ENCODE measurements around the gene LHFPL3. TPM values are rescaled to one million over a fixed set of nuclear protein-coding genes. Genes with fewer than 3 reads are reported as not detected.

Gene LHFPL3
- total RNA-seq, 4 donors from 2014 or later: not detected

- no peak for DNase-seq (ENCODE audit: extremely low spot score)
- intact Hi-C loops (cut with DNase I): no loop called here
- Histone ChIP-seq H3K36me3 (no peaks in the 10 kb centered on the region), H3K27me3 (peaks cover 0 to 22% (median 0%) of the 10 kb centered on the region in 4 donors), H3K27ac (replicated peaks in 1 of 4) (no peak overlapping the region), H3K4me1 (no peaks in the 10 kb centered on the region), H3K4me3 (no peak overlapping the region), H3K9me3 (no peaks in the 10 kb centered on the region)
- TF ChIP-seq EP300 (IDR thresholded peaks at IDR 0.05) (no peak), CTCF (IDR thresholded peaks at IDR 0.05) (no peak), POLR2AphosphoS5 (IDR thresholded peaks at IDR 0.05) (no peak), POLR2A (IDR thresholded peaks at IDR 0.05; ENCODE audit: low read depth) (no peak)
- WGBS: 56% methylated on average over 4 of the region's 4 CpGs
These were observed 508.6 kb downstream of the LHFPL3 start for GRCh38 chr7:104836976-104837375.

GRCh38 chr7:104838537-104839299 is 510.3 kb downstream of the LHFPL3 start:
- no peak for TF ChIP-seq CTCF (IDR thresholded peaks at IDR 0.05)
- no peak for TF ChIP-seq POLR2AphosphoS5 (IDR thresholded peaks at IDR 0.05)
- no peak for TF ChIP-seq POLR2A (IDR thresholded peaks at IDR 0.05; ENCODE audit: low read depth)
- TF ChIP-seq EP300 (IDR thresholded peaks at IDR 0.05): no peak
- H3K27ac ChIP-seq (replicated peaks in 1 of 4): no peak overlapping the region
- no peaks in the 10 kb centered on the region for H3K36me3 ChIP-seq
- peaks cover 0 to 26% (median under 1%) of the 10 kb centered on the region in 4 donors for H3K27me3 ChIP-seq
- H3K9me3 ChIP-seq: no peaks in the 10 kb centered on the region
- WGBS: 23% methylated on average over 3 of the region's 3 CpGs
- intact Hi-C loops (cut with DNase I): no loop called here
- no peaks in the 10 kb centered on the region for H3K4me1 ChIP-seq
- DNase-seq (ENCODE audit: extremely low spot score): no peak
- H3K4me3 ChIP-seq: no peak overlapping the region

- Histone ChIP-seq H3K27me3 (peaks cover 0 to 28% (median 2%) of the 10 kb centered on the region in 4 donors), H3K9me3 (no peaks in the 10 kb centered on the region), H3K4me3 (no peak overlapping the region), H3K27ac (replicated peaks in 1 of 4) (no peak overlapping the region), H3K4me1 (no peaks in the 10 kb centered on the region), H3K36me3 (no peaks in the 10 kb centered on the region)
- DNase-seq (ENCODE audit: extremely low spot score): no peak
- intact Hi-C loops (cut with DNase I): no loop called here
- TF ChIP-seq POLR2A (IDR thresholded peaks at IDR 0.05; ENCODE audit: low read depth) (no peak), POLR2AphosphoS5 (IDR thresholded peaks at IDR 0.05) (no peak), EP300 (IDR thresholded peaks at IDR 0.05) (no peak), CTCF (IDR thresholded peaks at IDR 0.05) (no peak)
These were observed 511.4 kb downstream of the LHFPL3 start for GRCh38 chr7:104839842-104840241.

- Histone ChIP-seq H3K27me3 (peaks cover 0 to 25% (median 2%) of the 10 kb centered on the region in 4 donors), H3K27ac (replicated peaks in 1 of 4) (no peak overlapping the region), H3K4me3 (no peak overlapping the region), H3K4me1 (no peaks in the 10 kb centered on the region), H3K36me3 (no peaks in the 10 kb centered on the region), H3K9me3 (no peaks in the 10 kb centered on the region)
- intact Hi-C loops (cut with DNase I): no loop called here
- no peak for DNase-seq (ENCODE audit: extremely low spot score)
- TF ChIP-seq CTCF (IDR thresholded peaks at IDR 0.05) (no peak), EP300 (IDR thresholded peaks at IDR 0.05) (no peak), POLR2AphosphoS5 (IDR thresholded peaks at IDR 0.05) (no peak), POLR2A (IDR thresholded peaks at IDR 0.05; ENCODE audit: low read depth) (no peak)
- WGBS: 22% methylated on average over 1 of the region's 1 CpG
These were observed 513.4 kb downstream of the LHFPL3 start for GRCh38 chr7:104841798-104842197.

Measured in esophagus muscularis mucosa (tissue), 4 donors.